ENCODE results near the gene NDFIP1.
A peak's percentile ranks its signal among the peaks of the same experiment; 100 is the strongest.

NDFIP1 gene

DNA sequence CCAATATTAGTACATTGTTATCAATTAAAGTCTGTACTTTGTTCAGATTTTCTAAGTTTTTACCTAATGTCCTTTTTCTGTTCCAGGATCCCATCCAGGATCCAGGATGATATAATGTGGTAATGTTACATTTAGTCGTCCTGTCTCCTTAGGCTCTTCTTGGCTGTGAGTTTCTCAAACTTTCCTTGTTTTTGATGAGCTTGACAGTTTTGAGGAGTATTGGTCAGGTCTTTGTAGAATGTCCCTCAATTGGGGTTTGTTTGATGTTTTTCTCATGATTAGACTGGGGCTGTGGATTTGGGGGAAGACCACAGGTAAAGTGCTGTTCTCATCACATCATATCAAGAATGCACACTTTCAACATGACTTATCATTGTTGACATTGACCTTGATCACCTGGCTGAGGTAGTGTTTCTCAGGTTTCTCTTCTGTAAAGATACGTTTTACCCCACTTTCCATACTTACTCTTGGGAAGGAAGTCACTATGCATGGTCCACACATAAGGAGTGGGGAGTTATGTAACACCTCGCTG lies 9.6 kb downstream of the NDFIP1 start:
- Histone ChIP-seq H3K4me1 (ENCODE audit: control extremely low read depth in 1 of 4, control insufficient read depth in 4 of 4, insufficient read depth in 4 of 4, low read length in 3 of 4) (peaks cover 28 to 54% (median 42%) of the 10 kb centered on the region in 4 experiments), H3K36me3 (ENCODE audit: control insufficient read depth in 4 of 4, insufficient read depth in 4 of 4, low read length in 3 of 4) (peaks cover 0 to 3% (median 0%) of the 10 kb centered on the region in 4 experiments), H3K27me3 (replicated peaks in 2 of 5; ENCODE audit: control insufficient read depth in 4 of 5, insufficient read depth in 5 of 5, low read length in 4 of 5) (no peaks in the 10 kb centered on the region), H3K9me3 (ENCODE audit: control extremely low read depth in 1 of 5, control insufficient read depth in 4 of 5, insufficient read depth in 2 of 5, low read depth in 1 of 5, low read length in 4 of 5) (no peaks in the 10 kb centered on the region), H3K4me3 (ENCODE audit: control insufficient read depth in 1 of 7, extremely low read depth in 1 of 7, insufficient read depth in 4 of 7, low read depth in 2 of 7, low read length in 6 of 7) (no peak overlapping the region), H3K27ac (ENCODE audit: insufficient read depth in 1 of 2, low read depth in 1 of 2, low read length in 2 of 2, poor library complexity in 1 of 2, severe bottlenecking in 2 of 2) (no peak overlapping the region)
- CTCF ChIA-PET = interaction anchor here (0.9 to 1.3 kb wide), 4 partner anchors 10 to 106 kb away, joined by 3 to 5 read pairs (median 3); no protein-coding TSS in a partner anchor
- POLR2A ChIA-PET = no interaction called here
- no CpG with 5 or more reads among the region's 3 CpGs for WGBS (ENCODE audit: insufficient coverage)
- no peak for DNase-seq

DNA sequence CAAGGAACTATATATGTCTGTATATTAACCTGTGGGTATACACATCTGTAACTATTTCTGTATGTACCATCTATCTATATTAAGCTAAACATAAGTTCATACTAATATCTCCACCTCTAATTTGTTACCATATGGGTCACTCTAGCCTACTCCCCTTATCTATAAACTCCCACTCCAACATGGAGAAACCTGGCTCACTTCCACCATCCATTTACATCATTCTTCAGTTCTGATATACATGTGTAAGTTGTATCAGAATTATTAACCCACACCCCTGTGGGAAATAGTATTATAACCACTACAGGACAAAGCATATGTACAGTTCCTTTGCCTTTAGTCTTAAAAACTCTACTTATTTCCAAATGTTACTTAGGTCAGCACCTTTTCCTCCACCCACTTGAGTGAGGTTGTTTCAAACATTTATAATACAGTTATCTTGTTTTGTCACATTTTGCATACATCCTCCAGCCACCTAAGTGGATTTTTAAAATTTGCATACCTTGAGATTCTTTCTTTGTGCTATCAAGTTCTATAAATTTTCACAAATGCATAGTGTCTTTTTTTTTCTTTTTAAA lies 10.6 kb downstream of the NDFIP1 start:
- peaks cover 0 to 2% (median 0%) of the 10 kb centered on the region in 4 experiments for H3K36me3 ChIP-seq (ENCODE audit: control insufficient read depth in 4 of 4, insufficient read depth in 4 of 4, low read length in 3 of 4)
- DNase-seq = peak in 2 of 3 donors; percentile 20 to 40
- no peak overlapping the region for H3K27ac ChIP-seq (ENCODE audit: insufficient read depth in 1 of 2, low read depth in 1 of 2, low read length in 2 of 2, poor library complexity in 1 of 2, severe bottlenecking in 2 of 2)
- H3K4me3 ChIP-seq (ENCODE audit: control insufficient read depth in 1 of 7, extremely low read depth in 1 of 7, insufficient read depth in 4 of 7, low read depth in 2 of 7, low read length in 6 of 7) = peak overlapping the region in 1 of 7 experiments; percentile 14
- H3K27me3 ChIP-seq (replicated peaks in 2 of 5; ENCODE audit: control insufficient read depth in 4 of 5, insufficient read depth in 5 of 5, low read length in 4 of 5) = no peaks in the 10 kb centered on the region
- POLR2A ChIA-PET = no interaction called here
- peaks cover 28 to 58% (median 42%) of the 10 kb centered on the region in 4 experiments for H3K4me1 ChIP-seq (ENCODE audit: control extremely low read depth in 1 of 4, control insufficient read depth in 4 of 4, insufficient read depth in 4 of 4, low read length in 3 of 4)
- CTCF ChIA-PET = interaction anchor here (1.0 to 1.4 kb wide), 4 partner anchors 10 to 24 kb away, joined by 3 to 6 read pairs (median 4); no protein-coding TSS in a partner anchor
- H3K9me3 ChIP-seq (ENCODE audit: control extremely low read depth in 1 of 5, control insufficient read depth in 4 of 5, insufficient read depth in 2 of 5, low read depth in 1 of 5, low read length in 4 of 5) = no peaks in the 10 kb centered on the region

DNA sequence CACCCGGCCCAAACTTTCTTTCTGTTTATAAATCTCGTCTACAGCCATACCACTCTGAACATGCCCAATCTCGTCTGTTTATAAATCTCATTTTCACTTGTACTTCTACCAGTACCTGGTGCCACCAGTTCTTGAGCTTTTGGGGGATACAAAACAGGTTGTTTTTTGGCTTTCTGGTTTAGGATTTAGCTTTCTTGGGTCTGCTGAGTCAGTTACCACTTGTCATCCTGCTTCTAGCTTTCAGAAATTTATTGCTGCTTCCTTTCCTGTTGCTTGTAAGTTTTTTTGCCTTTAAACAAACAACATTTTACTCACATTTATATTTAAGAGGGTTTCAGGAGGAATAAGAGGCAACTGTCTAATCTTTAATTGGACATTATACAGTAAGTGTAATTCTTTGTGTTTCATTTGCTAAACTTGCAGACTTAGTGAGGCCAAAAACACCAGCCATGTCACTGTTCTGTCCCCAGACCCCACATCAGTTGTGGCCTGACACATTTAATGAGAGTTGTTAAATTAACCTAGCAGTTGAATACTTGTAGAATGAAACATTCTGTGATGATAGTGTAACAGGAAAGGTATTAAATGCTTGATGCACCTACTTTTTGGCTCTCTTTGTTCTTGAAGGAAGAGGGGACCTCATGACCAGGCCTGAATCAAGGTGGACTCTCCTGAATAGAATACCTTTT lies 11.8 kb downstream of the NDFIP1 start:
- Histone ChIP-seq H3K27ac (ENCODE audit: insufficient read depth in 1 of 2, low read depth in 1 of 2, low read length in 2 of 2, poor library complexity in 1 of 2, severe bottlenecking in 2 of 2) (peak overlapping the region; percentile 36 to 71), H3K4me1 (ENCODE audit: control extremely low read depth in 1 of 4, control insufficient read depth in 4 of 4, insufficient read depth in 4 of 4, low read length in 3 of 4) (peaks cover 28 to 59% (median 42%) of the 10 kb centered on the region in 4 experiments), H3K9me3 (ENCODE audit: control extremely low read depth in 1 of 5, control insufficient read depth in 4 of 5, insufficient read depth in 2 of 5, low read depth in 1 of 5, low read length in 4 of 5) (no peaks in the 10 kb centered on the region), H3K4me3 (ENCODE audit: control insufficient read depth in 1 of 7, extremely low read depth in 1 of 7, insufficient read depth in 4 of 7, low read depth in 2 of 7, low read length in 6 of 7) (peak overlapping the region in 6 of 7 experiments; percentile 17 to 62 (median 38)), H3K27me3 (replicated peaks in 2 of 5; ENCODE audit: control insufficient read depth in 4 of 5, insufficient read depth in 5 of 5, low read length in 4 of 5) (no peaks in the 10 kb centered on the region), H3K36me3 (ENCODE audit: control insufficient read depth in 4 of 4, insufficient read depth in 4 of 4, low read length in 3 of 4) (peaks cover 0 to 2% (median 0%) of the 10 kb centered on the region in 4 experiments)
- CTCF ChIA-PET = interaction anchor here (0.7 to 1.6 kb wide), 6 partner anchors 9 to 160 kb away, joined by 3 to 6 read pairs (median 3); no protein-coding TSS in a partner anchor
- DNase-seq = peak in 2 of 3 donors; percentile 72 to 84
- 28% methylated on average over 3 of the region's 3 CpGs for WGBS (ENCODE audit: insufficient coverage)
- POLR2A ChIA-PET = interaction anchor here (1.0 kb wide), 1 partner anchor 11 kb away, joined by 3 read pairs; no protein-coding TSS in a partner anchor

DNA sequence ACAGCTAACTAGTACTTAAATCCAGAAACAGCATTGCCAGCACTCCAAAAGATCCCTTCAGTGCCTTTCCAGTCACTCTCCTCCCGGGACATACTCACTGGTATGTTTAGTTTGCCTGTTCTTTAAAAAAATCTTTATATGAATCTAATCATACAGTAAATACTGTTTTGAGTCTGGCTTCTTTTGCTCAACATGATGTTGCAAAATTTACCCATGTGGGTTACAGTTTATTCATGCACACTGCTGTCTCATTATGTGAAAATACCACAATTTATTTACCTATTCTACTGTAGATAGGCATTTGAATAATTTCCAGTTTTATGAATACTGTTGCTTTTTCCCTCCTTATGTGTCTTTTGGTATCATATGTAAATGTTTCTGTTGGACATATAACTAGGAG lies 13.5 kb downstream of the NDFIP1 start:
- peaks cover 28 to 55% (median 40%) of the 10 kb centered on the region in 4 experiments for H3K4me1 ChIP-seq (ENCODE audit: control extremely low read depth in 1 of 4, control insufficient read depth in 4 of 4, insufficient read depth in 4 of 4, low read length in 3 of 4)
- H3K27ac ChIP-seq (ENCODE audit: insufficient read depth in 1 of 2, low read depth in 1 of 2, low read length in 2 of 2, poor library complexity in 1 of 2, severe bottlenecking in 2 of 2) = no peak overlapping the region
- peaks cover 0 to 2% (median 0%) of the 10 kb centered on the region in 5 experiments for H3K9me3 ChIP-seq (ENCODE audit: control extremely low read depth in 1 of 5, control insufficient read depth in 4 of 5, insufficient read depth in 2 of 5, low read depth in 1 of 5, low read length in 4 of 5)
- no peaks in the 10 kb centered on the region for H3K27me3 ChIP-seq (replicated peaks in 2 of 5; ENCODE audit: control insufficient read depth in 4 of 5, insufficient read depth in 5 of 5, low read length in 4 of 5)
- ChIA-PET POLR2A (no interaction called here), CTCF (interaction anchor here (1.1 to 1.5 kb wide), 2 partner anchors 10 to 20 kb away, joined by 3 to 4 read pairs; no protein-coding TSS in a partner anchor)
- no peak overlapping the region for H3K4me3 ChIP-seq (ENCODE audit: control insufficient read depth in 1 of 7, extremely low read depth in 1 of 7, insufficient read depth in 4 of 7, low read depth in 2 of 7, low read length in 6 of 7)
- DNase-seq = peak in 2 of 3 donors; percentile 46 to 69
- WGBS (ENCODE audit: insufficient coverage) = no CpG with 5 or more reads among the region's 1 CpG
- peaks cover 0 to 2% (median 0%) of the 10 kb centered on the region in 4 experiments for H3K36me3 ChIP-seq (ENCODE audit: control insufficient read depth in 4 of 4, insufficient read depth in 4 of 4, low read length in 3 of 4)

DNA sequence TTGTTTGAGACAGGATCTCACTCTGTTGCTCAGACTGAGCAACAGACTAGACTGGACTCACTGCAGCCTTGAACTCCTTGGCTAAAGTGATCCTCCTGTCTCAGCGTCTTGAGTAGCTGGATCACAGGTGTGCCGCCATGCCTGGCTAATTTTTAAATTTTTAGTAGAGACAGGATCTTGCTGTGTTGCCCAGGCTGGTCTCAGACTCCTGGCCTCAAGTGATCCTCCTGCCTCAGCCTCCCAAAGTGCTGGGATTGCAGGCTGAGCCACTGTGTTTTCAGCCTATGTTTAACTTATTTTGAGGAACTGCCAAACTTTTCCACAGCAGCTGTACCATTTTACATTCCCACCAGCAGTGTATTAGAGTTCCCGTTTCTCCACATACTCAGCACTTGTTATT lies 16.8 kb downstream of the NDFIP1 start:
- Histone ChIP-seq H3K9me3 (ENCODE audit: control extremely low read depth in 1 of 5, control insufficient read depth in 4 of 5, insufficient read depth in 2 of 5, low read depth in 1 of 5, low read length in 4 of 5) (peaks cover 0 to 2% (median 0%) of the 10 kb centered on the region in 5 experiments), H3K4me3 (ENCODE audit: control insufficient read depth in 1 of 7, extremely low read depth in 1 of 7, insufficient read depth in 4 of 7, low read depth in 2 of 7, low read length in 6 of 7) (no peak overlapping the region), H3K4me1 (ENCODE audit: control extremely low read depth in 1 of 4, control insufficient read depth in 4 of 4, insufficient read depth in 4 of 4, low read length in 3 of 4) (peaks cover 15 to 46% (median 30%) of the 10 kb centered on the region in 4 experiments), H3K27me3 (replicated peaks in 2 of 5; ENCODE audit: control insufficient read depth in 4 of 5, insufficient read depth in 5 of 5, low read length in 4 of 5) (no peaks in the 10 kb centered on the region), H3K27ac (ENCODE audit: insufficient read depth in 1 of 2, low read depth in 1 of 2, low read length in 2 of 2, poor library complexity in 1 of 2, severe bottlenecking in 2 of 2) (no peak overlapping the region), H3K36me3 (ENCODE audit: control insufficient read depth in 4 of 4, insufficient read depth in 4 of 4, low read length in 3 of 4) (peaks cover 0 to 2% (median 0%) of the 10 kb centered on the region in 4 experiments)
- 100% methylated on average over 2 of the region's 3 CpGs for WGBS (ENCODE audit: insufficient coverage)
- DNase-seq = no peak
- CTCF ChIA-PET = interaction anchor here (0.6 to 1.9 kb wide), 3 partner anchors 10 to 115 kb away, joined by 3 to 4 read pairs (median 4); no protein-coding TSS in a partner anchor
- POLR2A ChIA-PET = no interaction called here

DNA sequence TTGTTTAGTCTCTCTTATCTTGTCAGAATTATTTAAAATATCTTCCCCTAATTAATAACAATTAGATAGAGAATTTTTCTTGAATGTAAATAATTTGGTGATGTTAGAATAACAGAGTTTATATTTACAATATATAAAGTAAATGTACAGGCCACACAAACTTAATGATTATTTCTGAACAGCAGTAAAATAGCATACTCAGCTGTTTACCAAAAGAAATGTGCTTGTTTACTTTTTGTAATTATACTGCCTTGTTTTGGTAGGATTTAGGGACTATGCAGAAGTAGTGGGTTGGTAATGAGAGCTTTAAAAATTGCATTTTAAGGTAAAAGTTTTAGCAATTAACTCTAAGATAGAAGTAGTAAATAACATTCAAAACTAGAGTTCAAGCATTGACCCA lies 17.4 kb downstream of the NDFIP1 start:
- ChIA-PET CTCF (interaction anchor here (0.6 to 1.3 kb wide), 2 partner anchors 109 to 115 kb away, joined by 3 to 4 read pairs; no protein-coding TSS in a partner anchor), POLR2A (no interaction called here)
- no peak overlapping the region for H3K4me3 ChIP-seq (ENCODE audit: control insufficient read depth in 1 of 7, extremely low read depth in 1 of 7, insufficient read depth in 4 of 7, low read depth in 2 of 7, low read length in 6 of 7)
- no peak for DNase-seq
- peaks cover 0 to 2% (median 0%) of the 10 kb centered on the region in 5 experiments for H3K9me3 ChIP-seq (ENCODE audit: control extremely low read depth in 1 of 5, control insufficient read depth in 4 of 5, insufficient read depth in 2 of 5, low read depth in 1 of 5, low read length in 4 of 5)
- no peak overlapping the region for H3K27ac ChIP-seq (ENCODE audit: insufficient read depth in 1 of 2, low read depth in 1 of 2, low read length in 2 of 2, poor library complexity in 1 of 2, severe bottlenecking in 2 of 2)
- H3K4me1 ChIP-seq (ENCODE audit: control extremely low read depth in 1 of 4, control insufficient read depth in 4 of 4, insufficient read depth in 4 of 4, low read length in 3 of 4) = peaks cover 10 to 40% (median 25%) of the 10 kb centered on the region in 4 experiments
- no peaks in the 10 kb centered on the region for H3K27me3 ChIP-seq (replicated peaks in 2 of 5; ENCODE audit: control insufficient read depth in 4 of 5, insufficient read depth in 5 of 5, low read length in 4 of 5)
- H3K36me3 ChIP-seq (ENCODE audit: control insufficient read depth in 4 of 4, insufficient read depth in 4 of 4, low read length in 3 of 4) = peaks cover 0 to 2% (median under 1%) of the 10 kb centered on the region in 4 experiments
